ENCODE data around the gene NEU2.

GRCh38 chr2:233023007-233023760 lies 9.3 kb upstream of the NEU2 start:
- TF ChIP-seq CTCF (IDR thresholded peaks at IDR 0.05): no peak
- TF ChIP-seq RFX5 (IDR thresholded peaks at IDR 0.05): no peak
- no peak for TF ChIP-seq CBX2 (IDR thresholded peaks at IDR 0.05; ENCODE audit: borderline replicate concordance, low read depth)
- TF ChIP-seq ZSCAN20 (CRISPR knock-in tag; IDR thresholded peaks at IDR 0.05): no peak
- TF ChIP-seq RAD21 (conservative IDR thresholded peaks at IDR 0.05 in 1 of 2, IDR thresholded peaks at IDR 0.05 in 1 of 2): no peak

Measured in A549 (cell line).